HepG2 (cell line): Measurements from ENCODE around the gene FAM219A. TPM values are rescaled to one million over a fixed set of nuclear protein-coding genes. Genes with fewer than 3 reads are reported as not detected.

Source experiments
- AKAP8 ChIP-seq: sonication (generic); formaldehyde crosslinking; IDR thresholded peaks from 2 replicates; pipeline ENCODE4 v1.5.1; 2020; ENCODE audit warnings: mild to moderate bottlenecking, missing genetic modification reagents
- ARID4A ChIP-seq: sonication (generic); formaldehyde crosslinking; IDR thresholded peaks from 2 replicates; pipeline ENCODE4 v1.5.0; 2020; ENCODE audit warnings: mild to moderate bottlenecking, missing genetic modification reagents, borderline replicate concordance
- ARNT2 ChIP-seq: sonication (generic); formaldehyde crosslinking; IDR thresholded peaks from 2 replicates; pipeline ENCODE4 v1.8.0; 2022; ENCODE audit warnings: mild to moderate bottlenecking, low read depth, missing genetic modification reagents, moderate library complexity
- EZH2 ChIP-seq: conservative IDR thresholded peaks from 2 replicates; pipeline ENCODE4 v1.6.1; 2012; ENCODE audit warnings: mild to moderate bottlenecking, low read depth, low read length, moderate library complexity
- FOXK2 ChIP-seq: fragments of 450-650 bp; IDR thresholded peaks from 2 replicates; pipeline ENCODE4 v1.6.1; 2016
- HINFP ChIP-seq: sonication (generic); formaldehyde crosslinking; IDR thresholded peaks from 2 replicates; pipeline ENCODE4 v1.4.0; 2020; ENCODE audit warnings: low read depth, mild to moderate bottlenecking, missing genetic modification reagents
- KLF16 ChIP-seq, 2 experiments: sonication (generic) in 1 of 2; formaldehyde crosslinking in 1 of 2; IDR thresholded peaks; 2 replicates each; pipeline versions ENCODE4 v1.6.1 to v1.8.0; 2016 to 2023; ENCODE audit warnings: missing genetic modification reagents in 2 of 2, missing compliant biosample characterization in 1 of 2
- MBNL3 ChIP-seq: fragments of 250-450 bp; sonication (Bioruptor Pico); conservative IDR thresholded peaks from 2 replicates; pipeline ENCODE4 v1.8.0; 2022; ENCODE audit warnings: mild to moderate bottlenecking, inconsistent platforms
- MTF1 ChIP-seq: sonication (generic); formaldehyde crosslinking; IDR thresholded peaks from 2 replicates; pipeline ENCODE4 v1.5.0; 2020; ENCODE audit warnings: missing genetic modification reagents
- NCOA5 ChIP-seq: sonication (generic); formaldehyde crosslinking; IDR thresholded peaks from 2 replicates; pipeline ENCODE4 v1.4.0; 2020; ENCODE audit warnings: missing genetic modification reagents
- PPARG ChIP-seq: conservative IDR thresholded peaks from 2 replicates; pipeline ENCODE4 v1.6.1; 2016; ENCODE audit warnings: missing biosample characterization, missing genetic modification reagents
- RXRA ChIP-seq: sonication (generic); formaldehyde crosslinking; IDR thresholded peaks from 2 replicates; pipeline ENCODE4 v1.5.1; 2020; ENCODE audit warnings: missing genetic modification reagents
- SMARCE1 ChIP-seq: fragments of 450-650 bp; IDR thresholded peaks from 2 replicates; pipeline ENCODE4 v1.6.1; 2017; ENCODE audit warnings: borderline replicate concordance
- STAT5B ChIP-seq: sonication (generic); formaldehyde crosslinking; IDR thresholded peaks from 2 replicates; pipeline ENCODE4 v1.4.0; 2020; ENCODE audit warnings: missing genetic modification reagents
- TAF15 ChIP-seq: fragments of 200-400 bp; formaldehyde crosslinking; IDR thresholded peaks from one replicate; pipeline ENCODE4 v1.6.1; 2018; ENCODE audit warnings: mild to moderate bottlenecking, low read depth, low read length; ENCODE audit not compliant: poor library complexity, severe bottlenecking
- TP53 ChIP-seq: sonication (generic); formaldehyde crosslinking; conservative IDR thresholded peaks from 2 replicates; pipeline ENCODE4 v1.4.0; 2020; ENCODE audit warnings: missing genetic modification reagents
- TRIM22 ChIP-seq: fragments of 450-650 bp; IDR thresholded peaks from 2 replicates; pipeline ENCODE4 v1.6.1; 2017
- ZBTB2 ChIP-seq: sonication (generic); formaldehyde crosslinking; IDR thresholded peaks from 2 replicates; pipeline ENCODE4 v1.8.0; 2022; ENCODE audit warnings: low read depth, missing genetic modification reagents
- ZMYM3 ChIP-seq: sonication (generic); formaldehyde crosslinking; IDR thresholded peaks from 2 replicates; pipeline ENCODE4 v1.5.1; 2020; ENCODE audit warnings: mild to moderate bottlenecking, missing genetic modification reagents
- ZNF274 ChIP-seq: sonication (generic); formaldehyde crosslinking; IDR thresholded peaks from 2 replicates; pipeline ENCODE4 v1.5.1; 2020; ENCODE audit warnings: mild to moderate bottlenecking, missing genetic modification reagents
- ZNF557 ChIP-seq: sonication (generic); formaldehyde crosslinking; IDR thresholded peaks from 2 replicates; pipeline ENCODE4 v1.4.0; 2020; ENCODE audit warnings: missing genetic modification reagents
- ZNF672 ChIP-seq: sonication (generic); formaldehyde crosslinking; IDR thresholded peaks from 2 replicates; pipeline ENCODE4 v1.8.1; 2022; ENCODE audit warnings: missing genetic modification reagents
- ZNF713 ChIP-seq: sonication (generic); formaldehyde crosslinking; IDR thresholded peaks from 2 replicates; pipeline ENCODE4 v1.4.0; 2020; ENCODE audit warnings: mild to moderate bottlenecking, missing genetic modification reagents
- ZNF841 ChIP-seq: sonication (generic); formaldehyde crosslinking; IDR thresholded peaks from 2 replicates; pipeline ENCODE4 v1.8.1; 2023; ENCODE audit warnings: missing genetic modification reagents, borderline replicate concordance
- polyA plus RNA-seq, 8 experiments: library from polyadenylated mRNA; depleted of rRNA in 3 of 8; stranded (reverse) in 7 of 8; unstranded in 1 of 8; fragments of >200 nt; fragmentation: Illumina TruSeq in 4 of 8; extraction: Trizol in 4 of 8; gene quantifications; 2 replicates each; pipeline versions ENCODE4 v1.2.1 to v1.2.3, GENCODE V29; 2011 to 2016; ENCODE audit warnings: low read depth in 4 of 8, missing spikeins in 1 of 8, mixed read lengths in 1 of 8; ENCODE audit not compliant: insufficient read depth in 1 of 8
- total RNA-seq, 5 experiments: library from RNA; depleted of rRNA; stranded (reverse); fragments of >200 nt; fragmentation: Illumina TruSeq; extraction: Trizol; gene quantifications; 2 replicates each; pipeline ENCODE4 v1.2.3, GENCODE V29; 2016; ENCODE audit warnings: low read depth in 1 of 5

FAM219A gene
- total and polyA plus RNA-seq, 2 of the 13 experiments (the other 11 are each of a cell fraction or from before 2014, with no cell fraction given), result 3.9 to 6.4 TPM

GRCh38 chr9:34375901-34376595, 82.3 kb downstream of the FAM219A start (continued):
- no peak for TF ChIP-seq TRIM22
- no peak for TF ChIP-seq ZNF672
- TF ChIP-seq ZBTB2 (CRISPR knock-in tag), result no peak
- no peak for TF ChIP-seq ZNF274 (CRISPR knock-in tag)
- TF ChIP-seq TP53 (CRISPR knock-in tag), result 0 out of 2 replicates have a peak, but pooled peaks have one; percentile 1
- TF ChIP-seq EZH2, result no peak
- TF ChIP-seq TAF15, result peak; percentile 42
- TF ChIP-seq MTF1 (CRISPR knock-in tag), result no peak
- no peak; the same call in 1 of the 2 replicates for TF ChIP-seq ARNT2 (CRISPR knock-in tag)
- TF ChIP-seq FOXK2, result no peak
- TF ChIP-seq ZNF841 (CRISPR knock-in tag), result no peak
- 0 out of 2 replicates have a peak, but pooled peaks have one; percentile 15 for TF ChIP-seq HINFP (CRISPR knock-in tag)
- no peak for TF ChIP-seq ARID4A
- 0 out of 2 replicates have a peak, but pooled peaks have one; percentile 8 for TF ChIP-seq PPARG (CRISPR knock-in tag)
- TF ChIP-seq STAT5B (CRISPR knock-in tag), result no peak
- no peak for TF ChIP-seq ZMYM3
- no peak for TF ChIP-seq ZNF713 (CRISPR knock-in tag)
- no peak for TF ChIP-seq MBNL3
- TF ChIP-seq NCOA5 (CRISPR knock-in tag), result no peak
- TF ChIP-seq ZNF557, result no peak
- TF ChIP-seq KLF16 (CRISPR knock-in tag; IDR thresholded peaks at IDR 0.05), result no peak
- no peak for TF ChIP-seq AKAP8
- no peak for TF ChIP-seq RXRA (CRISPR knock-in tag)
- no peak for TF ChIP-seq SMARCE1
